ENCODE measurements around the gene DPEP3.
A peak's percentile ranks its signal among the peaks of the same experiment; 100 is the strongest.
"Not testable (repeated sequence)": the region's sequence is repeated elsewhere in the genome, so short reads cannot be mapped to it uniquely, and the experiment has no call there.

DPEP3 gene, protein sequence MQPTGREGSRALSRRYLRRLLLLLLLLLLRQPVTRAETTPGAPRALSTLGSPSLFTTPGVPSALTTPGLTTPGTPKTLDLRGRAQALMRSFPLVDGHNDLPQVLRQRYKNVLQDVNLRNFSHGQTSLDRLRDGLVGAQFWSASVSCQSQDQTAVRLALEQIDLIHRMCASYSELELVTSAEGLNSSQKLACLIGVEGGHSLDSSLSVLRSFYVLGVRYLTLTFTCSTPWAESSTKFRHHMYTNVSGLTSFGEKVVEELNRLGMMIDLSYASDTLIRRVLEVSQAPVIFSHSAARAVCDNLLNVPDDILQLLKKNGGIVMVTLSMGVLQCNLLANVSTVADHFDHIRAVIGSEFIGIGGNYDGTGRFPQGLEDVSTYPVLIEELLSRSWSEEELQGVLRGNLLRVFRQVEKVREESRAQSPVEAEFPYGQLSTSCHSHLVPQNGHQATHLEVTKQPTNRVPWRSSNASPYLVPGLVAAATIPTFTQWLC

DNA sequence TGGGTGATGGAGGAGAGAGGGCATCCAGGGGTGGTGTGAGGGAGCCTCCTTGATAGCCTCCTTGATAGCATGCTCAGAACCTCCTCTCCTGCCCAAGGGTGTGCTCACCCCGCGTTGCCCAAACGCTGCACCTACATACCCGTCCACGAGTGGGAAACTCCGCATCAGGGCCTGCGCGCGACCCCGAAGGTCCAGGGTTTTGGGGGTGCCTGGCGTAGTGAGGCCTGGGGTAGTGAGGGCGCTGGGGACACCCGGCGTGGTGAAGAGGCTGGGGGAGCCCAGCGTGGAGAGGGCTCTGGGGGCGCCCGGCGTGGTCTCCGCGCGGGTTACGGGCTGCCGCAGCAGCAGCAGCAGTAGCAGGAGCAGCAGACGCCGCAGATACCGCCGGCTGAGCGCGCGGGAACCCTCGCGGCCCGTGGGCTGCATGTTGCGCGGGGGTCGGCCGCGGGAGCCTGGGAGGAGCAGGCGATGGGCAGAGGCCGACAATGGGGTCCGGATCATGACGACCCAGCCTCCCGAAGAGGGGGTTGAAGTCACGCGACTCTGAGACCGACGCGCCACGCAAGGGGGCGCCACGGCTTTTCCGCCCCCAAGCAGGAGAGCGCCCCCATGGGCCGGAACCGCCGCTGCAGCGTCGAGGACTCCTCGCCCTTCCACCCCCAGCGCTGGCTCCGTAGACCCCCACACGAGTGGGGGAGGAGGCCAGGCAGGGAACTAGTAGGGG is at the start of gene DPEP3:
Gene DPEP3 (minus strand): TSS at position 545 of the 724 bp plus-strand sequence. CDS start 119 bp downstream, at position 426.
- DNase-seq, result no peak

DNA sequence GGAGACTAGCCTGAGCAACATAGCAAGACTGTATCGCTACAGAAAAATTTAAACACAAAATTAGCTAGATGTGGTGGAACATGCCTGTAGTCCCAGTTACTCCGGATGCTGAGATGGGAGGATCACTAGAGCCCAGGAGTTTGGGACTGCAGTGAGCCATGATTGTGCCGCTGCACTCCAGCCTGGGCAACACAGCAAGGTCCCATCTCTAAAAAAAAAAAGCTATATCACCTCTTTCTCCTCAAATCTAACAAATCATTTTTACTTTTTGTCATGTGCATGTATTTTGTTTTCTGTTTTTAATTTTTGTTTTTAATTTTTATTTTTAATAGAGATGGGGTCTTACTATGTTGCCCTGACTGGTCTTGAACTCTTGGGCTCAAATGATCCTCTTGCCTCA is 48.7 kb upstream of the DPEP3 start:
- no peak for DNase-seq

DNA sequence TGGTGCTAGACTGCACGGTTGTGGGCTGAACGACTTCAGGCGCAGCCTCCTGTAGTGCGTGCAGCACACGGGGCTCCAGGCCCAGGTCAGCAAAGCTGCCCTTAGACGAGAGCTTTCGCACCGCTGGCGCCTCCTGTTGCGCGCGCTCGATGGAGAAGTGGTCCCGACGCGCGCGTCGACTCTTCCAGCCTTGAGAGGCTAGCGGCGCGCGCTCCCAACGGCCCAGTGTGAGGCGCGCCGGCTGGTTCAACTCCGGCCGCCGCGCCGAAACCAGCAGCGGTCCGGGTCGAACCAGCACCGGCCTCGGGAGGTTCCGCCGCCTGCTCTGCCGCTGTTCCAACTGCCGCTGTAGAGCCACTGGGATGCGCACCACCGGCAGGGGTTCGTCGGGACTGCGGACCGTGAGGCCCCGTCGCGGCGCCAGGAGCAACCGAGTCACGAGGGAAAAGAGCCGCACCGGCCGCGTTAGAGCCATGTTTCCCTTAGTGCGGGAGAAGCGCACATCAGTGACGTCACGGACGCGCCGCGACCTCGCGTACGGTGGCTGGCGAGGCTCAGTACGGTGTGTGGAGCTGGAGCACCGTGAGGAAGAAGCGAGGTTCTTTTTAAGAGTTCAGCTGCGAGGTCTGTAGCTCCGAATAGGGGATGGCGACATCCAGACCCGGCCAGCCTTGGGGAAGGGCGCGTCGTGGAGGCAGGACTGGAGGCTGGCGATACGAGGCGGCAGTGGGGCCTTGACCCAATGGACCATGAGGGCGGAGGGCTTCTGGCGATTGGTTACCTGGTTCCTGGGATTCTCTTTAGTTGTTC is 42.6 kb upstream of the DPEP3 start, which contains the start of the genes DDX28 and DUS2:
Gene DDX28 (minus strand): TSS at position 505 of the 810 bp plus-strand sequence. CDS start 30 bp downstream, at position 475.
Gene DUS2 (plus strand): TSS at position 557 of the 810 bp plus-strand sequence. CDS start 14,740 bp downstream, outside the sequence.
- DNase-seq, result peak; percentile 86

DNA sequence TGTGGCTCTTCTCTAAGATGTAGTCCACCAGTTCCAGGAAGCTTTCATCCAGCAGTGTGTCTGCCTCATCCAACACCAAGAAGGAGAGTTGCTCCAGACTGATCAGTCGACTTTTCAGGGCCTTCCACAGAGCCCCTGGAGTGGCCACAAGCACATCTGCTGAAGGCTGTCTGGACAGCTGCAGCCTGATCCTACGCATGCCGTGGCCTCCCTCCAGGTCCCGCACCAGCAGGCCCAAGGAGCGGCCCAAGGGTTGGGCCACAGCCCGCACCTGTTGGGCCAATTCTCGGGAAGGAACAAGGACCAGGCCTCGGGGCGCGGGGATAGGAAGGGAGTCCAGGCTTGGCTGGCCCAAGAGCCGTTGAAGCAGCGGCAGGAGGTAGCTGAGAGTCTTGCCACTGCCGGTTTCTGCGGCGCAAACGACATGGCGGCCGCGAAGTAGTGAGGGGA is 42.0 kb upstream of the DPEP3 start:
- no peak for DNase-seq

DNA sequence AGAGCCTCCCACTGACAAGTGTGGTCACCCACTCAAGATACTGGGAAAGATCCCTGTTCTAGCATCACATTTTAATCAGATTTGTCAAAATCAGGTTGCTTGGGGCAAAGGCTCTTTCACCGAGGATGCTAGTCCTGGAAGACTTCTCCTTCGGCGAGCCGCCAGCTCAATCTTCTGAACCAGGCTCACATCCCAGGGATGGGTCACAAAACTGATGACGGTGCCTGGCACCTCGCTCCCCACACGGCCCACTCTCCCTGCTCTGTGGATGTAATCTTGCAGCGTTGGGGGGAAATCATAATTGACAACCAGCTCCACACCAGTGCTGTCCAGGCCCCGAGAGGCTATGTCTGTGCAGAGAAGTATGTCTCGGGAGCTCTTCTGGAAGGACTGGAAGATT is 41.2 kb upstream of the DPEP3 start:
- DNase-seq, result no peak

DNA sequence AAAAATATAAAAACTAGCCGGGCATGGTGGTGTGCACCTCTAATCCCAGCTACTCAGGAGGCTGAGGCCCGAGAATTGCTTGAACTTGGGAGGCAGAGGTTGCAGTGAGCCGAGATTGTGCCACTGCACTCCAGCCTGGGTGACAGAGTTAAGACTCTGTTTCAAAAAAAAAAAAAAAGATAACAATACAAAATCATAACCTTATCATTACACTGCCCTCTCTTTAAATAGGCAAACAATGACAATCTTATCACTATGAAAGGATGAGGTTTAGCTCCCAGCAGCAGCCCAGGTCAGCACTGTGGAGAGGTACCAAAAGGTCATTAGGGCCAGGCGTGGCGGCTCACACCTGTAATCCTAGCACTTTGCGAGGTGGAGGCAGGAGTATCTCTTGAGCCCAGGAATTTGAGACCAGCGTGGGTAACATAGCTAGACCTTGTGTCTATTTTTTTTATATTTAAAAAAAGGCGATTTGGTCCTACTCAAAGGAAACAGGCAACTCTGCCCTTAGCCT is 38.9 kb upstream of the DPEP3 start:
- DNase-seq, result no peak

DNA sequence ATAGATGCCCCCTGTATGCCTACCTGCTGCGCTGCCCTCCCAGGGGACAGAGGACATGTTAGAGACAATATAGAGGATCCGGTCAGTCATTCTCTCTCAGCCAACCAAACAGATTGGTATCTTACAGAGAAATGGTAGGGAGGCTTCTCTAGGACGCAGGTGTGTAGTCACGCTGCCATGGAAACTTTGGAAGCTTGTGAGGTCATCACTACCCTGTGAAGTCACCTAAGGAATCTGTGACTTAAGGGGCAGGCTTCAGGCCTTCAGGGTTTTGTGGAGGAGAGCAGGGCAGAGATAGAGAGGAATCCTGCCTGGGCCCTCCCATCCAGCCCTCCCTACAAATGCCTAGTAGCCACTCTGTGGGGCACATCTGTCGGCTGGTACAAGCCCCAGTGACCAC is 35.4 kb upstream of the DPEP3 start, which contains the start of gene DPEP2NB:
Gene DPEP2NB (minus strand): TSS at position 231 of the 400 bp plus-strand sequence. CDS start 141 bp downstream, at position 90.
- no peak for DNase-seq

DNA sequence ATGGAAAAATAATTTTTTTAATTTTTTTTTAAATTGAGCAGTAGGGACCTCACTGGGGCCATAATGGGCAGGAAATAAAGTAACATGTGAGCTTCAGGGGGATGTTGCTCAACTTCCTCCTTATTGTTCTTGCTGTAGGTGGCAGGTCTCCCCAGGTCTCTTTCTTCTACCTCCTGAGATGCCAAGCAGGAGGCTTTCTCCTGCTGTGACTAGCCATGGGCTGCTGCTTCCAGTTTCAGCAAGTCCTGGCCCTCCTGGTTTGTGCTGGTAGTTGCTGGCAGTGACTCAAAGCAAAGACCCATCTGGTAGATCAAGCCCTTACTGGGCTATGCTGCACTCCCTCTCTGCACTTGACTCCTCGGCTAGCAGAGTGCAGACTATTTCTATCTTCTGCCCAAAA is 33.1 kb upstream of the DPEP3 start:
- DNase-seq, result no peak

DNA sequence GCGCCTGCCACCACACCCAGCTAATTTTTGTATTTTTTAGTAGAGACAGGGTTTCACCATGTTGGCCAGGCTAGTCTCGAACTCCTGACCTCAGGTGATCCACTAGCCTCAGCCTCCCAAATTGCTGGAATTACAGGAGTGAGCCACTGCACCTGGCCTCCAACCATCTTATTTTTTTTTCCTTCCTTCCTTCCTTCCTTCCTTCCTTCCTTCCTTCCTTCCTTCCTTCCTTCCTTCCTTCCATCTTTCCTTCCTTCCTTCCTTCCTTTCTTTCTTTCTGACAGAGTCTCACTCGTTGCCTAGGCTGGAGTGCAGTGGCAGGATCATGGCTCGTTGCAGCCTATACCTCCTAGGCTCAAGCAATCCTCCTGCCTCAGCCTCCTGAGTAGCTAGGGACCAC is 29.6 kb upstream of the DPEP3 start:
- DNase-seq, result not testable (repeated sequence)

DNA sequence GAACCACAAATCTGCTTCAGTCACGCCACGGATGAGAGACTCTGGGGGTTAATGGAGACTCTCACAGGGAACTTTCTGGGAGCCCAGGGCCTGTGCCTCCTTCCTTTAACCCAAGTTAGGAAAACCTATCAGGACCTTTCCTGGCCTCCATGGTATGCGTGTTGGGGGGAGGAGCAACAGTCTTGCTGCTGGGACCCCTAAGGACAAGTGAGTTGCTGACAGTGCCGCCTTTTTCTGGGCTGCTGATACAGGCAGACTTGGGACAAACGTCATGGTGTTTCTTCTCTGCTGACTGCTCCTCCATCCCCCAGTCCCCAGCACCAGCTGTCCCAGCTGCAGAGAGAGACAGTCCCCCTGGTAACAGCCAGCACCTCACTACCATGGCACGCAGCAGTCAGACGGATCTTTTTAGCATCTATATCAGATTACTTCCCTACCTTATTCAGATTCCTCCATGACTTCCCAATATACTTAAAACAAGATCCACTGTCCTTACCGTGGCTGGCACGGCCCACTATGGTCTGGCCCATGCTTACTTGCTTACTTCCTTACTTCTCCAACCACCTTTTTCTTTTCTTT is 28.9 kb upstream of the DPEP3 start:
- DNase-seq, result no peak

DNA sequence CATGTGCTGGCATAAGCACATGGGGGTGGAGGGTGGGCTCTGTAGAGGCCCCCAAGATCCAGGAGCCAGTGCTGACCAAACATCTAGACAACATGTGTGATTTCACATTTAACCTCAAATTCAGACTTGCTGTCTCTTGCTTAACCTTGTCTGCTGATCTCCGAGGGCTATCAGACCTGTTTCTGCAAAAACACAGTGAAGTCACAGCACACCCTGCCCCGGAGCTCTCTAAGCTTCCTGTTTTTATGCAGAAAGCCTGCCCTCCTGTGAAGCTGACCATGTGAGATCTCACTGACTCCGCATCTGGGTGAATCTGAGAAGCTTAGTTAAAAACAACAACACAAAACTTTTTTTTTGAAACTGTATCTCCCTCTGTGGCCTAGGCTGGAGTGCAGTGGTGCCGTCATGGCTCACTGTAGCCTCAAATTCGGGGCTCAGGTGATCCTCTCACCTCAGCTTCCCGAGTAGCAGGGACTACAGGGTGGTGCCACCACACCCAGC is 25.5 kb upstream of the DPEP3 start:
- no peak for DNase-seq

DNA sequence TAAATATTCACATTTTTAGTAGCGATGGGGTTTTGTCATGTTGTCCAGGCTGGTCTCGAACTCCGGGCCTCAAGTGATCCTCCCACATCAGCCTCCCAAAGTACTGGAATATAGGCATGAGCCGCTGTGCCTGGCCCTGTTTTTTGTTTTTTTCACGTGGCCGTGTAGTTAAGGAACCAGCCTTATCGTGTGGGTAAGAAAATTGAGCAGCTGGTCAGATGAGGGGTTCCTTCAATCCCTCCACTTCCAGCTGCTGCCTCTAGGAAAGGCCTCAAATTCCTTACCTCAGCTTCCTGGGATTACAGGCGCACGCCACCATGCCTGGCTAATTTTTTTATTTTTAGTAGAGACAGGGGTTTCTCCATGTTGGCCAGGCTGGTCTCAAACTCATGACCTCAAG is 24.9 kb upstream of the DPEP3 start:
- DNase-seq, result no peak

DNA sequence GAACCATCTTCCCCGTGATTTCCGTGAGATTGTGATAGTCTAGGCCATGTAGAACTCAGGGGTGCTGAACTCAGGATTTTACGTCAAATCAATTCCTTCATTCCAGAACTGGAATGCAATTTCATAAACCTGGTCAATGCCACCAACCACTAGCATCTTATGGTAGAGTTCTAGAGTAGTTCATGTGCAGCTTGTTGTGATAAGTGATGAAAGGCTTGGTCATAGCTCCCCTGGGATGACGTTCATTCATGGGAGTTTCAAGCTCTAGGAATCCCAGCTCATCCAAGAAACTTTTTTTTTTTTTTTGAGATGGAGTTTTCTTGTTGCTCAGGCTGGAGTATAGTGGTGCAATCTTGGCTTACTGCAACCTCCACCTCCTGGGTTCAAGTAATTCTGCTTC is 22.7 kb upstream of the DPEP3 start:
- DNase-seq, result no peak

DNA sequence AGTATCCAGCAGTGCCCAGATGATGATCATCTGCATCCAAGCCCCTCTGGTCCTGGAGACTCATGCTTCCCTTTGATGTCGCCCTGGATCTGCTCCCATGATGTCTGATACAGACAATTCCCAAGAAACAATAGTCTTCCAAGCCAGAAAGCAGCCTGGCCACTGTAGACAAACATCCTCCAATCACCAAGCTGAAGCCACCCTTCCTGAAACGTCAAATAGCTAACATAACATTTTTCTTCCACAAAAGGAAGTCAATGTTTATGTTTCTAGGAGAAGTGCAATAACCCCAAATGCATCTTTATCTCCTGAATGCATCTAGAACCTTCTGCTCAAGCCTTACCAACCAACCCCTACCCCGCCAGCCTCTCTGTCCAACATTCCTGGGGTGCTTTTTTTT is 20.2 kb upstream of the DPEP3 start:
- DNase-seq, result no peak

DNA sequence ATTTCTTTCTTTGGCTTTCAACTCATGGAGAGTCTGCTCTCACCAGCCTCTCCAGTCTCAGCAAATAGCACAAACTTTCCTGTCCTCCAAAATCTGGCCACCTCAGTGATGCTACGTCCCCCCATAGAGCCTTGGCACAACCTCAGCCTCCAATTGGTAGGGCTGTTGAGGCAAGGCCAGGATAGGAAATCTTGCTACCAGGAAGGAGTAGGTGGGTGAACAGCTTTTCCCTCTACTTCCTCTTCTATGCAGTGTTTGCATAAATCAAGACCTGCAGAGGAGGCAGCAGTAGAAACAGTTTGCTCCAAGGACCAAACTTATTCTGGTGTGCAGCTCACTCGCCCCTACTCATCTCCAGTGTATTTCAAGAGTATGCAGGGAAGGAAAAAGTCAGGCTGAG is 19.7 kb upstream of the DPEP3 start:
- DNase-seq, result no peak

DNA sequence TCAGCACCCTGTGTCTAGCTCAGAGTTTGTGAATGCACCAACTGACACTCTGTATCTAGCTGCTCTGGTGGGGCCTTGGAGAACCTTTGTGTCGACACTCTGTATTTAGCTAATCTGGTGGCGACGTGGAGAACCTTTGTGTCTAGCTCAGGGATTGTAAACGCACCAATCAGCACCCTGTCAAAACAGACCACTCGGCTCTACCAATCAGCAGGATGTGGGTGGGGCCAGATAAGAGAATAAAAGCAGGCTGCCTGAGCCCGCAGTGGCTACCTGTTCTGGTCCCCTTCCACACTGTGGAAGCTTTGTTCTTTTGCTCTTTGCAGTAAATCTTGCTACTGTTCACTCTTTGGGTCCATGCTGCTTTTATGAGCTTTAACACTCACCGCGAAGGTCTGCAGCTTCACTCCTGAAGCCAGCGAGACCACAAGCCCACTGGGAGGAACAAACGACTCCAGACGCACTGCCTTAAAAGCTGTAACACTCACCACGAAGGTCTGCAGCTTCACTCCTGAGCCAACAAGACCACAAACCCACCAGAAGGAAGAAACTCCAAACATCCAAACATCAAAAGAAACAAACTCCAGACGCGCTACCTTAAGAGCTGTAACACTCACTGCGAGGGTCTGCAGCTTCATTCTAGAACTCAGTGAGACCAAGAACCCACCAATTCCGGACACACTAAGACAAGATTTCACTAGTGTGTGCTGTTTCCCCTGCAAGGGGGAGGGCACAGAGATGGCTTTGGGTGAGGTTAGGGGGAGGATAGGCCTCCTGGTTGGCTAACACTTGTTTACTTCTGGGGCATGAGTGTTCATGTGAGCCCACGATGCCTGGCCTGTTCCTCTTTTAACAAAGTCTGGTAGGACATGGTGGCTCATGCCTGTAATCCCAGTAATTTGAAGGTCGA is 18.7 kb upstream of the DPEP3 start, which contains the start of gene DPEP2:
Gene DPEP2 (minus strand): TSS at position 706 of the 910 bp plus-strand sequence. CDS start 6,272 bp downstream, outside the sequence.
- DNase-seq, result not testable (repeated sequence)

DNA sequence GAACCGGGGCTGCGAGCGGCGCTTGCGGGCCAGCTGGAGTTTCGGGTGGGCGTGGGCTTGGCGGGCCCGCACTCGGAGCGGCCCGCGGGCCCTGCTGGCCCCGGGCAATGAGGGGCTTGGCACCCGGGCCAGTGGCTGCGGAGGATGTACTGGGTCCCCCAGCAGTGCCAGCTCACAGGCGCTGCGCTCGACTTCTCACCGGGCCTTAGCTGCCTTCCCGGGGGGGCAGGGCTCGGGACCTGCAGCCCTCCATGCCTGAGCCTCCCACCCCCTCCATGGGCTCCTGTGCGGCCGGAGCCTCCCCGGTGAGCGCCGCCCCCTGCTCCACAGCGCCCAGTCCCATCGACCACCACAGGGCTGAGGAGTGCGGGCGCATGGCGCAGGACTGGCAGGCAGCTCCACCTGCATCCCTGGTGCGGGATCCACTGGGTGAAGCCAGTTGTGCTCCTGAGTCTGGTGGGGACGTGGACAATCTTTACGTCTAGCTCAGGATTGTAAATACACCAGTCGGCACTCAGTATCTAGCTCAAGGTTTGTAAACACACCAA is 18.0 kb upstream of the DPEP3 start:
- not testable (repeated sequence) for DNase-seq

DNA sequence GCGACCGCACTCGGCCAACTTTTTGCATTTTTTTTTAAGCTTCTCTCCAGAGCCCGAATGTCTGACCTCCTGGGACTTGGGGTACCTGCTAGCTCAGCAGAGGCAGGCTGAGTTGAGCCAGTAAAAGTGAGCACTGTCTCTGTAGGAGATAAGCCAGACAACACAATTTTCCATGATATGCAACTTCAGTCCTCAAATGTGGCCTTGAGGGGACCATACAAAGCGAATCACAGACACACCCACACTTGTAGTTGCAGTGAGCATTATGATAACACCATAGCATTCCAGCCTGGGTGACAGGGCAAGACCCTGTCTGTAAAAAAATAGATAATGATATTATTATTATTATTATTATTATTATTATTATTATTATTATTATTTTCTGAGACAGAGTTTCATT is 16.4 kb upstream of the DPEP3 start:
- no peak for DNase-seq

DNA sequence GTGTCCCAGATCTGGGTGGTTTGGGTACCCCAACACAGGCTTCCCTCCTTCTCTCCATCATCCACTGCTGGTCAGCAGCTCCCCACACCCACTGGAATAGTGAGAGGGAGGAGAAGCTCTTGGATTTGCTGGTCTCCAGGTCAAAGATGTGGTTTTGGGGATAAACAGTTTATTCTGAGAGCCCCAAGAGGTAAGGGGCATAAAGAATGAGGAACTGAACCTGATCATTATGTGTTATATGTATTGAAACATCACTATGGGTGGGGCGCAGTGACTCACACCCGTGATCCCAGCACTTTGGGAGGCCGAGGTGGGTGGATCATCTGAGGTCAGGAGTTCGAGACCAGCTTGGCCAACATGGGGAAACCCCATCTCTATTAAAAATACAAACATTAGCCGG is 15.1 kb upstream of the DPEP3 start:
- DNase-seq, result no peak

DNA sequence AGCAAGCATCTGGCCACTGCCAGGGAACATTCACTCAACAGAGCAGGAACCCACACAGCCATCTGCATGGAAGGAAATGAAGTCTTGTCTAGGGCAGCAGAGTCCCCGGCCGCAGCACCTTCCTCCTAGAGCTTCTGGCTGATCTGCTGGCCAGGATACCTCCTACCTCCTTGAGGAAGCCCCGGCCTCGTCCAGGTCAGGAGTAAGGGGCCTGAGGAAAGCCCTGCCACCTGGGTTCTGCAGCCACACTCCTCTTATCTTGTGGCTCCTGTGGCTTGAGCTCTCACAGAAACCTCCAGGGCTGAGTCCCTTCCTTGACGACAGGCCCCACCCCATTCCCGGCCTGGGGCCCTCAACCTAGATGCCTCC is 13.7 kb upstream of the DPEP3 start:
- DNase-seq, result not testable (repeated sequence)

Data from NCI-H2171 treated with DMSO at 0.1 percent for 48 hours (cell line).